ENCODE measurements around the gene KRTAP10-1.

DNA sequence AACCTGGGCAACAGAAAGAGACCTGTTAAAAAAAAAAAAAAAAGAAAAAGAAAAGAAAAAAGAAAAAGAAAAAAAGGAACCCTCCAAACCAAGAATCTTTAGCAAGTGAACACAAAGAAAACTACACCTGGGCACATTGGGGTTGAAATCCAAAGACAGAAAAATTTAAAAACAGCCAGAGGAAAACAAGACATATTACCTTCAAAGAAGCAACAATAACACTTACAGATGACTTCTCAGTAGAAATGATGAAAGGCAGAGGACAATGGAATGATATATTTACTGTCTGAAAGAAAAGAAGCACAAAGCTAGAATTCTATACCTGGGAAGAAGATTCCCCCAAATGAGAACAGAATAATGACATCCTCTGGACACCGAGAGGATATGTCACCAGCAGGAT lies 2.7 kb upstream of the KRTAP10-1 start:
- TF ChIP-seq ZNF212 (CRISPR knock-in tag; IDR thresholded peaks at IDR 0.05), result no peak
- TF ChIP-seq ZNF224 (CRISPR knock-in tag; IDR thresholded peaks at IDR 0.05), result no peak
- TF ChIP-seq, protein P1, sequence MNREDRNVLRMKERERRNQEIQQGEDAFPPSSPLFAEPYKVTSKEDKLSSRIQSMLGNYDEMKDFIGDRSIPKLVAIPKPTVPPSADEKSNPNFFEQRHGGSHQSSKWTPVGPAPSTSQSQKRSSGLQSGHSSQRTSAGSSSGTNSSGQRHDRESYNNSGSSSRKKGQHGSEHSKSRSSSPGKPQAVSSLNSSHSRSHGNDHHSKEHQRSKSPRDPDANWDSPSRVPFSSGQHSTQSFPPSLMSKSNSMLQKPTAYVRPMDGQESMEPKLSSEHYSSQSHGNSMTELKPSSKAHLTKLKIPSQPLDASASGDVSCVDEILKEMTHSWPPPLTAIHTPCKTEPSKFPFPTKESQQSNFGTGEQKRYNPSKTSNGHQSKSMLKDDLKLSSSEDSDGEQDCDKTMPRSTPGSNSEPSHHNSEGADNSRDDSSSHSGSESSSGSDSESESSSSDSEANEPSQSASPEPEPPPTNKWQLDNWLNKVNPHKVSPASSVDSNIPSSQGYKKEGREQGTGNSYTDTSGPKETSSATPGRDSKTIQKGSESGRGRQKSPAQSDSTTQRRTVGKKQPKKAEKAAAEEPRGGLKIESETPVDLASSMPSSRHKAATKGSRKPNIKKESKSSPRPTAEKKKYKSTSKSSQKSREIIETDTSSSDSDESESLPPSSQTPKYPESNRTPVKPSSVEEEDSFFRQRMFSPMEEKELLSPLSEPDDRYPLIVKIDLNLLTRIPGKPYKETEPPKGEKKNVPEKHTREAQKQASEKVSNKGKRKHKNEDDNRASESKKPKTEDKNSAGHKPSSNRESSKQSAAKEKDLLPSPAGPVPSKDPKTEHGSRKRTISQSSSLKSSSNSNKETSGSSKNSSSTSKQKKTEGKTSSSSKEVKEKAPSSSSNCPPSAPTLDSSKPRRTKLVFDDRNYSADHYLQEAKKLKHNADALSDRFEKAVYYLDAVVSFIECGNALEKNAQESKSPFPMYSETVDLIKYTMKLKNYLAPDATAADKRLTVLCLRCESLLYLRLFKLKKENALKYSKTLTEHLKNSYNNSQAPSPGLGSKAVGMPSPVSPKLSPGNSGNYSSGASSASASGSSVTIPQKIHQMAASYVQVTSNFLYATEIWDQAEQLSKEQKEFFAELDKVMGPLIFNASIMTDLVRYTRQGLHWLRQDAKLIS (CRISPR knock-in tag; IDR thresholded peaks at IDR 0.05), result no peak
- no peak for TF ChIP-seq TAF1 (IDR thresholded peaks at IDR 0.05; ENCODE audit: control insufficient read depth, extremely low read depth, insufficient read depth, low read length, severe bottlenecking)
- no peak for TF ChIP-seq SMAD4 (CRISPR knock-in tag; conservative IDR thresholded peaks at IDR 0.05)
- TF ChIP-seq ZNF3 (CRISPR knock-in tag; IDR thresholded peaks at IDR 0.05), result no peak
- no peak for TF ChIP-seq TCF7 (IDR thresholded peaks at IDR 0.05; ENCODE audit: borderline replicate concordance)
- TF ChIP-seq, protein P2, sequence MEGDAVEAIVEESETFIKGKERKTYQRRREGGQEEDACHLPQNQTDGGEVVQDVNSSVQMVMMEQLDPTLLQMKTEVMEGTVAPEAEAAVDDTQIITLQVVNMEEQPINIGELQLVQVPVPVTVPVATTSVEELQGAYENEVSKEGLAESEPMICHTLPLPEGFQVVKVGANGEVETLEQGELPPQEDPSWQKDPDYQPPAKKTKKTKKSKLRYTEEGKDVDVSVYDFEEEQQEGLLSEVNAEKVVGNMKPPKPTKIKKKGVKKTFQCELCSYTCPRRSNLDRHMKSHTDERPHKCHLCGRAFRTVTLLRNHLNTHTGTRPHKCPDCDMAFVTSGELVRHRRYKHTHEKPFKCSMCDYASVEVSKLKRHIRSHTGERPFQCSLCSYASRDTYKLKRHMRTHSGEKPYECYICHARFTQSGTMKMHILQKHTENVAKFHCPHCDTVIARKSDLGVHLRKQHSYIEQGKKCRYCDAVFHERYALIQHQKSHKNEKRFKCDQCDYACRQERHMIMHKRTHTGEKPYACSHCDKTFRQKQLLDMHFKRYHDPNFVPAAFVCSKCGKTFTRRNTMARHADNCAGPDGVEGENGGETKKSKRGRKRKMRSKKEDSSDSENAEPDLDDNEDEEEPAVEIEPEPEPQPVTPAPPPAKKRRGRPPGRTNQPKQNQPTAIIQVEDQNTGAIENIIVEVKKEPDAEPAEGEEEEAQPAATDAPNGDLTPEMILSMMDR (IDR thresholded peaks at IDR 0.05 in 2 of 3, conservative IDR thresholded peaks at IDR 0.05 in 1 of 3; ENCODE audit: insufficient read depth in 2 of 3, low read depth in 1 of 3, low read length in 3 of 3), result no peak
- TF ChIP-seq POLR2AphosphoS5 (IDR thresholded peaks at IDR 0.05; ENCODE audit: control insufficient read depth, insufficient read depth, low read depth, low read length), result no peak
- no peak for TF ChIP-seq HDAC2 (IDR thresholded peaks at IDR 0.05)
- TF ChIP-seq POLR2A (conservative IDR thresholded peaks at IDR 0.05), result no peak
- TF ChIP-seq, protein P3, sequence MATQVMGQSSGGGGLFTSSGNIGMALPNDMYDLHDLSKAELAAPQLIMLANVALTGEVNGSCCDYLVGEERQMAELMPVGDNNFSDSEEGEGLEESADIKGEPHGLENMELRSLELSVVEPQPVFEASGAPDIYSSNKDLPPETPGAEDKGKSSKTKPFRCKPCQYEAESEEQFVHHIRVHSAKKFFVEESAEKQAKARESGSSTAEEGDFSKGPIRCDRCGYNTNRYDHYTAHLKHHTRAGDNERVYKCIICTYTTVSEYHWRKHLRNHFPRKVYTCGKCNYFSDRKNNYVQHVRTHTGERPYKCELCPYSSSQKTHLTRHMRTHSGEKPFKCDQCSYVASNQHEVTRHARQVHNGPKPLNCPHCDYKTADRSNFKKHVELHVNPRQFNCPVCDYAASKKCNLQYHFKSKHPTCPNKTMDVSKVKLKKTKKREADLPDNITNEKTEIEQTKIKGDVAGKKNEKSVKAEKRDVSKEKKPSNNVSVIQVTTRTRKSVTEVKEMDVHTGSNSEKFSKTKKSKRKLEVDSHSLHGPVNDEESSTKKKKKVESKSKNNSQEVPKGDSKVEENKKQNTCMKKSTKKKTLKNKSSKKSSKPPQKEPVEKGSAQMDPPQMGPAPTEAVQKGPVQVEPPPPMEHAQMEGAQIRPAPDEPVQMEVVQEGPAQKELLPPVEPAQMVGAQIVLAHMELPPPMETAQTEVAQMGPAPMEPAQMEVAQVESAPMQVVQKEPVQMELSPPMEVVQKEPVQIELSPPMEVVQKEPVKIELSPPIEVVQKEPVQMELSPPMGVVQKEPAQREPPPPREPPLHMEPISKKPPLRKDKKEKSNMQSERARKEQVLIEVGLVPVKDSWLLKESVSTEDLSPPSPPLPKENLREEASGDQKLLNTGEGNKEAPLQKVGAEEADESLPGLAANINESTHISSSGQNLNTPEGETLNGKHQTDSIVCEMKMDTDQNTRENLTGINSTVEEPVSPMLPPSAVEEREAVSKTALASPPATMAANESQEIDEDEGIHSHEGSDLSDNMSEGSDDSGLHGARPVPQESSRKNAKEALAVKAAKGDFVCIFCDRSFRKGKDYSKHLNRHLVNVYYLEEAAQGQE (IDR thresholded peaks at IDR 0.05; ENCODE audit: borderline replicate concordance), result no peak
- TF ChIP-seq, protein P3 (CRISPR knock-in tag; IDR thresholded peaks at IDR 0.05; ENCODE audit: low read depth), result no peak
- TF ChIP-seq ZFP36 (IDR thresholded peaks at IDR 0.05; ENCODE audit: low read depth, low read length, partially characterized antibody), result no peak
- TF ChIP-seq, protein P4, sequence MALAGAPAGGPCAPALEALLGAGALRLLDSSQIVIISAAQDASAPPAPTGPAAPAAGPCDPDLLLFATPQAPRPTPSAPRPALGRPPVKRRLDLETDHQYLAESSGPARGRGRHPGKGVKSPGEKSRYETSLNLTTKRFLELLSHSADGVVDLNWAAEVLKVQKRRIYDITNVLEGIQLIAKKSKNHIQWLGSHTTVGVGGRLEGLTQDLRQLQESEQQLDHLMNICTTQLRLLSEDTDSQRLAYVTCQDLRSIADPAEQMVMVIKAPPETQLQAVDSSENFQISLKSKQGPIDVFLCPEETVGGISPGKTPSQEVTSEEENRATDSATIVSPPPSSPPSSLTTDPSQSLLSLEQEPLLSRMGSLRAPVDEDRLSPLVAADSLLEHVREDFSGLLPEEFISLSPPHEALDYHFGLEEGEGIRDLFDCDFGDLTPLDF (CRISPR knock-in tag; IDR thresholded peaks at IDR 0.05), result no peak

All from K562 (cell line).